HFFc6 (cell line): ENCODE data around the gene GSG1L. TPM values are rescaled to one million over a fixed set of nuclear protein-coding genes. Genes with fewer than 3 reads are reported as not detected.

Experiments
- DNase-seq: peaks from one replicate; pipeline ENCODE4 v3.0.0-alpha.2; 2018
- H3K27ac Mint-ChIP-seq: 2 replicates; pipeline ENCODE4 v1.8.0; 2020; ENCODE audit warnings: mild to moderate bottlenecking, mixed read lengths
- H3K27me3 Mint-ChIP-seq: 2 replicates; pipeline ENCODE4 v1.8.0; 2021; ENCODE audit warnings: mild to moderate bottlenecking, moderate library complexity, mixed read lengths; ENCODE audit not compliant: insufficient read depth
- H3K36me3 Mint-ChIP-seq: 2 replicates; pipeline ENCODE4 v1.8.0; 2021; ENCODE audit warnings: low read depth, mixed read lengths
- H3K4me1 Mint-ChIP-seq: 2 replicates; pipeline ENCODE4 v1.8.0; 2020; ENCODE audit warnings: low read depth, mixed read lengths
- H3K4me3 Mint-ChIP-seq: 2 replicates; pipeline ENCODE4 v1.8.0; 2020; ENCODE audit warnings: mild to moderate bottlenecking, moderate library complexity, mixed read lengths
- H3K9me3 Mint-ChIP-seq: 2 replicates; pipeline ENCODE4 v1.8.0; 2020; ENCODE audit warnings: mild to moderate bottlenecking, mixed read lengths
- CTCF ChIP-seq: fragments of 200-600 bp; sonication (generic); IDR thresholded peaks from 2 replicates; pipeline ENCODE4 v1.5.0; 2021; ENCODE audit warnings: antibody characterized with exemption, mild to moderate bottlenecking
- total RNA-seq, 6 experiments: library from RNA; stranded (reverse); fragmentation: NEBNext Ultra II Directional; extraction: Animal tissue kit (Norgen Biotek cat#: 25700); gene quantifications; 2 replicates in 1 of 6; 3 replicates in 5 of 6; pipeline ENCODE4 v1.2.3, GENCODE V29; 2021

Gene GSG1L
- total RNA-seq, 6 experiments from 2014 or later: not detected

- H3K27me3 Mint-ChIP-seq: peaks cover 8% of the 10 kb centered on the region
- no peaks in the 10 kb centered on the region for H3K9me3 Mint-ChIP-seq
- no peaks in the 10 kb centered on the region for H3K4me1 Mint-ChIP-seq
- TF ChIP-seq CTCF: no peak
- no peak overlapping the region for H3K4me3 Mint-ChIP-seq
- H3K36me3 Mint-ChIP-seq: no peaks in the 10 kb centered on the region
- no peak overlapping the region for H3K27ac Mint-ChIP-seq
- DNase-seq: no peak
Observed at GRCh38 chr16:27786221-27786922, 277.1 kb downstream of the GSG1L start.

GRCh38 chr16:27785307-27785678 lies 278.2 kb downstream of the GSG1L start:
- DNase-seq: no peak
- H3K4me1 Mint-ChIP-seq: no peaks in the 10 kb centered on the region; the same call in 1 of the 2 replicates
- TF ChIP-seq CTCF: no peak
- H3K36me3 Mint-ChIP-seq: no peaks in the 10 kb centered on the region
- H3K27me3 Mint-ChIP-seq: peaks cover 5% of the 10 kb centered on the region
- no peak overlapping the region for H3K4me3 Mint-ChIP-seq
- no peak overlapping the region for H3K27ac Mint-ChIP-seq
- no peaks in the 10 kb centered on the region for H3K9me3 Mint-ChIP-seq

DNA sequence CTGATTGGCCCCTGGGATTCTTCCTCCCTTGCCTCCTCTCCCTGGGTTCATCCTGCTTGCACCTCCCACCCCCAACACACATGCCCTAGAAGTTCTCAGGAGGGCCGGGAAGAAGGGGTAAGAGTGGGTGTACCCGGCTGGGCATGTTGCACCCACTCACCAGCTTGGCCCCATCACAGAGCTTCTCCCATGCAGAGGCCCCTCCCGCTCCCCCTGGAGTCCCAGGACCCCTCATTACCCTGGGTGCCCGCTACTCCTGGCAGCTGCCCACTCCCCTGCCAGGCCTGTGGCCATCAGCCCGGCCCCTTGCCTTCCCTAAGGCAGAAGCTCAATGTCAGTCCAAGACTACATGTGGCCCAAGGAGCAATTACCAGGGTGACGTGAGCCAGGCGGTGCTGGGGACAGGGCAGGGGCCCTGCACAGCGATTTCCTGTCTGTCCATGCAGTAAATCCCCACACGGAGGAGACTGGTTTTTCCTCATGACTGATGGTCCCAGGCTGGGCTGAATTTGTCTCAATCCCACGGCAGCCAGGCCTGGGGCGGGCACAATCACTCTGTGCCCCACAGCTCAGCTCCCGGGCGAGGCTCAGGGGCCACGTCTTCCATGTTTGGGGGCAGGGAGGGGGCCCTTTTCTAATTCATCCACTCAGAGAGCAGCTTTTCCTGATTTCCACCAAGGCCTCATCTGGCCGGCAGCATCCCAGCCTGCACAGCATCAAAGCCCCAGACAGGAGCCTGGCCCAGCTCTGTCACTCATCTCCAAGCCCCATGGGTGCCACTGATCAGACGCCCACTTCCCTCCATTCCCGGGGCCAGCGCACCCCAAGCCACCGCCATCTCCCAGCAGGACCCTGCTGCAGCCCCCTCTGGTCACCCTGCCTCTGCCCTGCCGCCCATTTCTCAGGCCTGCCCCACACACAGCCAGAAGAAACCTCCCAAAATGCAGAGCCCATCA lies 278.9 kb downstream of the GSG1L start:
- TF ChIP-seq CTCF: no peak
- peaks cover 5% of the 10 kb centered on the region for H3K27me3 Mint-ChIP-seq
- H3K9me3 Mint-ChIP-seq: no peaks in the 10 kb centered on the region
- no peak for DNase-seq
- no peaks in the 10 kb centered on the region for H3K36me3 Mint-ChIP-seq
- no peak overlapping the region for H3K4me3 Mint-ChIP-seq
- H3K4me1 Mint-ChIP-seq: no peaks in the 10 kb centered on the region; the same call in 1 of the 2 replicates
- no peak overlapping the region for H3K27ac Mint-ChIP-seq

DNA sequence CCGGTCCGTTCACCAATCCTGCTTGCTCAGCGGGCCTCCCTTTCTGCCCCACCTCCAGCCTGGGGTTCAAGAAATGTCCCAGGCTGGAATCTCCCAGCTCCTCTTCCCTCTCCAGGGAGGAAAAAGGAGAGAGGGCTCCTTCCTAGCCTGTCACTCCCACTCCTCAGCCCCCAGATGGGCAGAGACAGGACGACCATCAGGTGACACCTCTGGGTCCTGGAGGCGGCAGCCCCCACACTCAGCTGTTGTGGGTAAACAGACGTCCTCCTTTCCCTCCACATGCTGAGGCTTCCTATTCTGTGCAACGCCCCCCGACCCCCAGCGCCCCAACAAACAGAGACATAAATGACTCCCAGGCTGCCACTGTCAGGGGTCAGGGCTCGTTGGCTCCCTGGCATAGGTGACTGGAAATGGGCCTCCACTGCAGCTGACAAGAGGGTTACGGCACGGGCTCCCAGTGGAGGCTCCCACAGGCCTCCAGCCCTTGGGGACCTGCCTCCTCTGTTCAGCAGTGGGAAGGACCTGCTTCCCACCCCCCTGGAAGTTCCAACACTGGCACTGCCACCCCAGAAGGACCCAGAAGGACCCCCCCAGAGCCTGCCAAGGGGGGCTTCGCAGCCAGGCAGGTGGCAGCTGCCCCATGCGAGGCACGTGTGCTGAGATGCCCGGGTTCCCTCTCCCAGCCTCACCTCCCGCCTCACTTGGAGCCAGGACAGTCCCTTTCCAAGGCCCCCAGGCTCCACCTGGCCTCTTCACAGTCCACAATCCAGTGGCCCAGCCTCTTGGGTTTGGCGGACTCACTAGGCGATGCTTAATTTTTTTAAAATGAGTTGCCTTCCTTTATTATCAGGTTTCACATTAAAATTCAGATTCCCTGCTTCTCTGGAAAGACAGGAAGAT lies 281.3 kb downstream of the GSG1L start:
- DNase-seq: no peak

More for the DNA sequence above, 281.3 kb downstream of the GSG1L start:
- Mint-ChIP-seq H3K4me1 (no peaks in the 10 kb centered on the region; the same call in 1 of the 2 replicates), H3K9me3 (no peaks in the 10 kb centered on the region), H3K27ac (no peak overlapping the region; the same call in 1 of the 2 replicates), H3K4me3 (no peak overlapping the region), H3K27me3 (peaks cover 5% of the 10 kb centered on the region), H3K36me3 (no peaks in the 10 kb centered on the region)
- TF ChIP-seq CTCF: no peak
